NB4 (cell line): Measurements from ENCODE around the gene ANKS1B.

Experiments used
- CTCF ChIP-seq: IDR thresholded peaks from one replicate; pipeline ENCODE4 v1.5.1; 2012; ENCODE audit warnings: low read depth, low read length
- POLR2A ChIP-seq: IDR thresholded peaks from 2 replicates; pipeline ENCODE4 v1.6.1; 2011; ENCODE audit warnings: mild to moderate bottlenecking; ENCODE audit not compliant: insufficient read length; ENCODE audit errors: extremely low read depth

DNA sequence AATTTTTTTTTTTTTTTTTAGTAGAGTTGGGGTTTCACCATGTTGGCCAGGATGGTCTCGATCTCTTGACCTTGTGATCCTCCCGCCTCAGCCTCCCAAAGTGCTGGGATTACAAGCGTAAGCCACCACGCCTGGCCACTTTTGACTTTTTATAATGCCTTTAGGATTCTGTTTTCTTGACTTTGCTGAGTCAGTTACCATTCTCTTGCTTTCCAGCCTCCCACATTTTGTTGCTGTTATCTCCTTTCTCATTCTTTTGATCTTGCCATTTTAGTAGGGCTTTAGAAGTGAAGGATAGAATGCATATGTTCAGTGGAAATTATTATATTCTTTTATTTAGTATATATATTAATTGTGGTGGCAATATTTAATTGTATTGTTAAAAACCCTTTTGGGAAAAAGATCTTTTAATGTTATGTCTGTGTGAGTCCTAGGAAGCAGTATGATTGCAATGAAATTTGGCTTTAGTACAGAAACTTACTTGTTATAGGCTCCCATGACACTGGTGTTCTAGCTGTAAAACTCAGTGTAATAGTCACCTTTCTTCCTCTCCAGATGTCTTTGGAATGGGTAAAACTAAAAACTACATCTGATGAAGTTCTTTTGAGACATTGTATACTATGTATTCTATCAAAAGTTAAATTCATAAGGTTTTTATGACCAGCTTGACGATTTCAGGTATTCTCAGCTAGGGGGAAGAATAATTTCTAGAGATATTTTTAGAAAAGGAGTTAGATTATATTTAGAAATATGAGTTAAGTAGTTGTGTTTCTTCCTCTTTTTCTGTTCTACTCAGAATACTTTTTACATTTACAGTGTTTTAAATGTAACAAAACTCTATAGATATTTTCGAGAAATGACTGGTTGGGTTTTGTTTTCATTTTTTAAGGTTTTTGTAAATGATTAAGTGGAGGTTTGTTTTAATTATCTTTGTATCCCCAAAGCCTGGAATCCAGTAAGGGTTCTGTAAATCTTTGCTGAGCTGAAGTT is 1264.9 kb downstream of the ANKS1B start:
- TF ChIP-seq CTCF (no peak), POLR2A (no peak)
